GM20000 (cell line): ENCODE results near the gene JAKMIP1.
"Not testable (repeated sequence)": the region's sequence is repeated elsewhere in the genome, so short reads cannot be mapped to it uniquely, and the experiment has no call there.

Experiments used
- DNase-seq: peaks from one replicate; pipeline ENCODE4 v3.0.0; 2012; ENCODE audit warnings: low spot score
- CTCF ChIP-seq: IDR thresholded peaks from 2 replicates; pipeline ENCODE4 v1.5.1; 2012; ENCODE audit warnings: mild to moderate bottlenecking, control low read depth; ENCODE audit errors: extremely low read depth, missing control alignments

Gene JAKMIP1

DNA sequence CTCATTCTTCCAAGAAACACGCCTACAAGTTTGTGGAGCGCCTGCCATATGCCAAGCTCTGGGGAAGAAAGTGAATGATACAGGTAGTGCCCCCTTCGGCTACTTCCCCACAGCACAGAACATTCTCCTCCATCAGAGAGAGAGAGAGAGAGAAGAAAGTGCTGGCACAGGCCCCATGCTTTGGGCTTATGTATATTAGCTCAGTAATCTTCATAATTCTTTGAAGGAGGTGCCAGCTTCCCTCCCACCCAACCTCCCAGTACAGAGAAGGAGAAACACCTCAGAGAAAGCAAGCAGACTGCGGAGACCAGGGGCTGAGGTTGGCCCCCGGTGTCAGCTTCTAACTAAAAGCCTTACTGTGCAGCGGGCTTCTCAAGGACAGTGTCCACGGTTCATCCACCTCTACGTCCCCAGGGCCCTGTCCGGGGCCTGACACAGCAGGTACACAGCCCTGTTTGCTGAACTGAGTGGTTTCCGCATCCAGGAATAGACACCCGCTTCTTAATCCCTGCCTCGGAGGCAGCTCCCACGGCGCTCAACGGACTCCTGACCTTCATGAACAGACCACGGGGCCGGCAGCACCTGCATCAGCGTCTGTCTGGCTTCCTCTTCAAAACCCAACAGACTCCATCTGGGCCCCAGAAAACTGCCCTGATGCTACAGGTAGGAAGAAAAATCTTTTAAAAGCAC lies 50.2 kb downstream of the JAKMIP1 start:
- no peak for TF ChIP-seq CTCF
- no peak for DNase-seq

DNA sequence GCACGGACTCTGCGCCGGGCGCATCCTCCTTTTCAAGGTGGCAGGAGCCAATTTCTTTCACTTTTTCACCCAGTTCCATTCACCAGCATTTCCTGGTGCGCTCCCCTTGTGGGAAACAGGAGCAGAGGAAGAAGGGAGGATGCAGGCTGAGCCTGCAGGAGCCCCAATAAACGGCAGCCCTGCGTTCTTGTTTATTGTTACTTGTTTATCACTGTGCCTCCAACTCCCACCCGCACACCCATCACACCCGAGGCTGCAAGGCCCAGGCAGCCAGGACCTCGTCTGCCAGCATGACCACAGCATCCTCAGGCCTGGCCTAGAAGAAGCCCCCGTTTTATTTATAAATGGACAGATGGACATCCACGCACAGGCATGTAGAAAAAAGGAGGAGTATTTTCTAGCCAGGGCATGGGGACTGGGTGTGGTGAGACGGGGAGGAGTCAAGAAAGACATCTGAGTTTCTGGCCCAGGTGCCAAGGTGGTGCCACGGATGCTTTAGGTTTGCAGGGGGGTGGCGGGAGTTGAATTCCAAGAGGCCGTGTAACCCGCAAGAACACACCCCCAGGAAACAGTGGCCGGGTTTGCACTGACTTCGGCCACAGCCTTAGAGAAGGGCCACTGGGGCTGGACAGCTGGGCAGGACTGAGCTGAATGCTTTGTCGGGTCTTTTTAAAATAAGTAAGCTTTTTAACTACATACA lies 51.7 kb downstream of the JAKMIP1 start:
- no peak for DNase-seq
- no peak for TF ChIP-seq CTCF

GRCh38 chr4:6147441-6147840 lies 52.9 kb downstream of the JAKMIP1 start:
- no peak for TF ChIP-seq CTCF
- DNase-seq, result no peak

- DNase-seq, result no peak
- TF ChIP-seq CTCF, result no peak
These were observed 56.7 kb downstream of the JAKMIP1 start for GRCh38 chr4:6143603-6144181.

- DNase-seq, result no peak
- no peak for TF ChIP-seq CTCF
These were observed 57.3 kb downstream of the JAKMIP1 start for GRCh38 chr4:6142935-6143602.

- no peak for TF ChIP-seq CTCF
- DNase-seq, result no peak
These were observed 57.8 kb downstream of the JAKMIP1 start for GRCh38 chr4:6142511-6142910.

- no peak for TF ChIP-seq CTCF
- no peak for DNase-seq
These were observed 58.8 kb downstream of the JAKMIP1 start for GRCh38 chr4:6141554-6141953.

DNA sequence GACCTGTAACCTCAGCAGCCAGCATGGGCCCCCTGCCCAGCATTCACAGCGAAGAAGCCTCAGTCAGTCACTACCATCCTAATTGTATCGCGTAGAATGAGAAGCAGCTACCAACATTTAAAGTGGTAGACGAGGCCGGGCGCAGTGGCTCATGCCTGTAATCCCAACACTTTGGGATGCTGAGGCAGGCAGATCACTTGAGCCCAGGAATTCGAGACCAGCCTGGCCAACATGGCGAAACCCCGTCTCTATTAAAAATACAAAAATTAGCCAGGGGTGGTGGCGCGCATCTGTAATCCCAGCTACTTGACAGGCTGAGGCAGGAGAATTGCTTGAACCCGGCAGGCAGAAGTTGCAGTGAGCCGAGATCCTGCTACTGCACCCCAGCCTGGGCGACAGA lies 59.3 kb downstream of the JAKMIP1 start:
- not testable (repeated sequence) for DNase-seq
